Stimulated activated CD4-positive, alpha-beta T cell treated with anti-CD3 and anti-CD28 coated beads, TNF-alpha, amount 100 ng/mL, for 48 hours (primary cell): ENCODE data around the gene NT5DC4.

Experiments used
- DNase-seq, 3 donors: peaks; one replicate each; pipeline ENCODE4 v3.0.0-alpha.2; 2020; ENCODE audit warnings: low read depth in 3 of 3

The NT5DC4 gene

DNA sequence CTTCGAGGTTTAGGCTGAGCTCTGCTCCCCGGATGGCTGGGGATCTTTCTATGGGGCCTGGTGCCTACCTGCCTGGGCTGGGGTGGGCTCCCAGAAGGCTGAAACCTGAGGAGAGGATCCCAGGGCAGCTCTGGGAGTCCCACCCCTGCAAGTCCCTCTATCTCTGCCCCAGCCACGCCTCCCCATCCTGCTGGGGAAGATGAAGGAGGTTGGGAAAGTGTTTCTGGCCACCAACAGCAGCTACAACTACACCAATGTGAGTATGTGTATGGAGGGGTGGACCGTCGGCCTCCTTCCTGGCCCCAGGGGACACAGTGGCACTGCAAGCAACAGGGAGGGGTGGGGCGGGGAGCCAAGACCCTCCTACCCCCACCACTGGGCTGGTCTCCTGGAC is 2.7 kb downstream of the NT5DC4 start:
- DNase-seq: no peak

- no peak for DNase-seq
Measured at GRCh38 chr2:112723995-112724394, 3.2 kb downstream of the NT5DC4 start.

DNA sequence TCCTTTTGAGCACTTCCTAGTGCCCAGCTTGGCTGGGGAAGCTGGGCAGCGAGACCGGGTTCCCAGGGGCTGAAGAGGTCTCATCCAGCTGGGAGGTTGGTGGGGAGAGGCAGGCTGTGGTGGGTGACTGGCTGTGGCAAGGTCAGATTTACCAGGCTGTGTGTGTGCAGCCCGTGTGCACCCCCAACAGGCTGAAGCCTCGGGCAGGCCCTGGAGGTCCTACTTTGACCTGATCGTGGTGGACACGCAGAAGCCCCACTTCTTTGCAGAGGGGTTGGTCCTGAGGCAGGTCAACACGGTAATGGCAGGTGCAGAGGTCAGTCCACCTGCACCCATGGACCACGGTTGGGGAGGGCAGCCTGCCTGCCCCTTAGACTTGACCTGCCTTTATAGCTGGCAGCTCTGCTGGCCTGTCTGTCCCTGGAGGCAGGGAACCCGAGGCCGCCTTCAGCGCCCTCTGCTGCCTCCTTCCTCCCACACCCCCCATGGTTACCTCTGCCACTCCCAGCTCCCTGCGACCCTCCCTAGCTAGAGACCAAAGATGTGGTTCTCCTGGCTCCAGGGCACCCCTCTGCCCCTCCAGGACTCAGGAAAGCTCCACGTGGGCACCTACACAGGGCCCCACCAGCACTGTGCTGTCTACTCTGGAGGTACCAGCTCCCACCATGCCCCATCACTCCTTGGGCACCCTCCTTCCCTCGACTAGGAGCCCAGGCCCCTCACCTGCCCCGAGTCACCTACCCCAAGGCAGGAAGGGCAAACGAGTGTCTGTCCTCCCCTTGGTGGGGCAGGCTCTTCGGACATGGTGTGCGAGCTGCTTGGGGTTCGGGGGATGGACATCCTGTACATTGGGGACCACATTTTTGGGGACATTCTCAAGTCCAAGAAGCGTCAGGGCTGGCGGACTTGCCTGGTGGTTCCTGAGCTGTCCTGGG is 4.0 kb downstream of the NT5DC4 start:
- no peak for DNase-seq

DNA sequence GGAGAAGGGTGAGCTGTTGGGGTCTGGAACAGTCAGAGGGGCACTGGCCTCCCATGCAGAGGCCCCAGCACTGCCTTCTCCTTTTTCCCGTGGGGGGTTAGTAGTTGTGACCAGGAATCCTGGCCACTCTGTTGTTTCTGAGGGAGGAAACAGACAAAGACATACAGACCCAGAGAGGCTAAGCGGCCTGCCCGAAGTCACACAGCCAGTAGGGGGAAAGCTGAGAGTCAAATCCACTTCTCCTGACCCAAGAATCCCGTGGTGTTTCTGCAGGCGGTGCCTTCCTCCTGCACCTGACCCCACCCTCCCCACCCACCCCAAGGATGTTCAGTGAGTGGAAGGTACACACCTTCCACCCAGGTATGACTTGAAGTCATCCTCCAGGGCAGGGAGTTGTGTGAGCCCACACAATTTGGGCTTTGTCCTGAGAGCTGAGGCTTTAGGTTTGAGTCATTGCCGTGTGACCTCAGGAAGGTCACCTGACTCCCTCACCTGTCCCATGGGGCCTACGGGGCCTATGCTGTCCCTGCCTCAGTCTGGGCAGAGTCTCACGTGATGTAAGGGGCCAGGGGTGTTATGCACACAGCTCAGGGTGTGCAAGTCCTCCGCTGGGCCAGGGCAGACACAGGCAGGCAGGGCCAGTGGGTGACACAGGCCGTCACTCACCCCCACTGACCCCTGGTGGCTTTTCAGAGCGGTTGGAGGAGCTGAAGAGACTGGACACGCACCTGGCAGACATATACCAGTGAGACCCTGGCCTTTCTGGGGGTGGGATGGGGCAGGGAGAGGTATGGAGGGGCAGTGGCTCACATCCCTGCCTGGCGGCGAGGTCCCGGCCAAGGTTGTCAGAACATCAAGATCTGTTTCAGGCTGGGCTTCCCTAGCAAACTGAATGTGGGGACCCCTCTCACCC is 5.0 kb downstream of the NT5DC4 start:
- no peak for DNase-seq

GRCh38 chr2:112726487-112727190 is 5.8 kb downstream of the NT5DC4 start:
- peak; percentile 78 to 83 (median 79) for DNase-seq

GRCh38 chr2:112727276-112728028 is 6.6 kb downstream of the NT5DC4 start:
- DNase-seq: no peak

DNA sequence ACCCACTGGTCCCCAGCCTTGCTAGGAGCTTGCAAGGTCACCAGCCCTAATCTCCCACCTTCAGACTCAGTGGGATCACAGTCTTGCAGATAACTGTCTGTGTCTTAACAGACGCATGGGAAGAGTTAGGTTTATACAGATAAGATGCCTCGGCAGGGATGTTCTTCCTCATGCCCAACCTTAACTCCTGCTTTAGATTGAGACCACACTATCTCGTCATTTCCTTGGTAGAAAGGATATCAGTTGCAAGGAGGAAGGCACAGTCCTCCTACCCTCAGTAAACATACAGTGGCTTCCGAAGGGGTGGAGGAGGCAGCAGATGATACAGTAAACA is 7.2 kb downstream of the NT5DC4 start:
- DNase-seq: no peak

- no peak for DNase-seq
Measured at GRCh38 chr2:112728378-112729175, 7.8 kb downstream of the NT5DC4 start.

- no peak for DNase-seq
Measured at GRCh38 chr2:112730216-112730615, 9.4 kb downstream of the NT5DC4 start.

DNA sequence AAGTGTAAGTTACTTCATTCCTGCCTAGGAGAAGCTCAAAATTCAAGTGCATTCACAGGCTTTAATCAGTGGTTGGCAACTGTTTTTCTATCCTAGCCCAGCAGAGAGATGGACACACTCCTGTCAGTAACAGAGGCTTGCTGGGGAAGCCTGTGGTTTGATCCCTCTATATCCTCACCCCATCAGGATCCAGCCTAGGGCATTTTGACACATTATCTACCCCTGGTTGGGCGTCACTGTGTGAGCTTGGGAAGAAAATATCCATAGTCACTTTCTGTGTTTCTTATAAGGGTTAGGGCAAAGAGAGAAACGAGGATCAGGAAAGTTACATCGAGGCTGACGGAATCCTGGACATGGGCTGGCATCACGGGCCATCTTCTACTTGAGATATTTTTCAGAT is 10.0 kb downstream of the NT5DC4 start:
- DNase-seq: no peak

DNA sequence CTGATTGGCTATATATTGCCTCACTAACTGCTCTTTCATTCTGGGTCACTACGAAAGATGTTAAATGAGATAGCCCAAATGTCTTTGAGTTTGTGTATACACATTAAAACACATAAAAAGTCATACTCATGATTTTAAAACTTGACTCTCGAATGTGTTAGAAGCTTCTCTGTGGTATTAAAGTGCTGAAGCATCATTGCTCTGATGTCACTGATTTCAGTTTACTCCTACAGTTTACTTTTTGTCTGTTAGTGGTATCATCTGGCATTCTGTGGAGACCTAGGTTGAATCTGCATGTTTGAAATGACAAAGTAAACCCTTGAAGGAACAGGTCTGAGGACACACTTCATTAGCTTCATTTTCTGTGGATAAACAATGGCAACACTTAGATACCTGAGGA is 10.7 kb downstream of the NT5DC4 start:
- no peak for DNase-seq

DNA sequence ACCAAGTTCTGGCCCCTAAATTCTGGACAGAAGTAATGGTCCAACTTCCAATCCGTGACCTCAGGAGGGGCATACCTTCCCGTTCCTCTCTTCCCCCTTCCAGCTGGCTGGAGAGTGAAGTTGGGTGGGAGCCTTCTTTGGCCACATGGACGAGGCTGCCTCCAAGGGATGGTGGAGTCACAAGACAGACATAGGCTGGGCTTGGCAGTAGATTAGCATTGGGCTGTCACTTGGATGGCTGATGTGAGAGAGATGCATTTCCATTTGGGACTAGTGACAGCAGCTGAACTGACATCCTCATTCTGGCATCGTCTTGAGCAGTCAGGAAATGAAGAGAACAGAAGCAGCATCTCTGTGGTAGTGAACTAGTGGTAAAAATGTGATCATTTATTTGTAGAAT is 12.6 kb downstream of the NT5DC4 start:
- no peak for DNase-seq

DNA sequence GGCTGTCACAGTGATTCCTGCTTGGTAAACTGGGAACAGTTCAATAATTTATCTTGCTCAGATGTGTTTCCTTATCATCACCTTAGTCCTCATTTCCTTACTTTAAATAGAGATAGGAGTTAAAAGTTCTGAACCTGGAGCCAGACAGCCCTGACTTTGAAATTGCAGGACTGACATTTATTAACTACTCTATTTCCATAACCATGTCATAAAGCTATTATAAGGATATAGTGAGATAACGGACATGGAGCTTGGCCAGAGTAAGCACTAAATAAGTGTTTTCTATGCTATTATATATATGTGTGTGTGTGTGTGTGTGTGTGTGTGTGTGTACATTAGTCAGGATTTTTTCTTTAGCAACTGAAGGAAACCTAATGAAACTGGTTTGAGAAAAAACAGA is 13.1 kb downstream of the NT5DC4 start:
- DNase-seq: no peak

- DNase-seq: no peak
Measured at GRCh38 chr2:112737542-112738232, 16.9 kb downstream of the NT5DC4 start.

GRCh38 chr2:112740527-112740926 is 19.7 kb downstream of the NT5DC4 start:
- DNase-seq: no peak

GRCh38 chr2:112749755-112750559 is 29.1 kb downstream of the NT5DC4 start:
- DNase-seq: peak; percentile 57 to 84 (median 68)

DNA sequence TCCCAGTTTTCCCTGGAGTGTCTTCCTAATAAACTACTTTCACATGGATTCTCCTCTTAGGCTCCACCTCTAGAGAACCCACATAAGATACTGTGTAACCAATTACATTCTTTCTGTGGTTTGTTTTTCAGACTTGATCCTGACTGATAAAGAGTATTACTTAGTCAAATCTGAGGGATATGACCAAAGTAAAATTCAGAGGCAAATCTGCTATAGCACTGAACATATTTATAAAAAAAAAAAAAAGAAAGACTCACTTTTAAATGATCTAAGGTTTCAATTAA is 29.7 kb downstream of the NT5DC4 start:
- DNase-seq: no peak

DNA sequence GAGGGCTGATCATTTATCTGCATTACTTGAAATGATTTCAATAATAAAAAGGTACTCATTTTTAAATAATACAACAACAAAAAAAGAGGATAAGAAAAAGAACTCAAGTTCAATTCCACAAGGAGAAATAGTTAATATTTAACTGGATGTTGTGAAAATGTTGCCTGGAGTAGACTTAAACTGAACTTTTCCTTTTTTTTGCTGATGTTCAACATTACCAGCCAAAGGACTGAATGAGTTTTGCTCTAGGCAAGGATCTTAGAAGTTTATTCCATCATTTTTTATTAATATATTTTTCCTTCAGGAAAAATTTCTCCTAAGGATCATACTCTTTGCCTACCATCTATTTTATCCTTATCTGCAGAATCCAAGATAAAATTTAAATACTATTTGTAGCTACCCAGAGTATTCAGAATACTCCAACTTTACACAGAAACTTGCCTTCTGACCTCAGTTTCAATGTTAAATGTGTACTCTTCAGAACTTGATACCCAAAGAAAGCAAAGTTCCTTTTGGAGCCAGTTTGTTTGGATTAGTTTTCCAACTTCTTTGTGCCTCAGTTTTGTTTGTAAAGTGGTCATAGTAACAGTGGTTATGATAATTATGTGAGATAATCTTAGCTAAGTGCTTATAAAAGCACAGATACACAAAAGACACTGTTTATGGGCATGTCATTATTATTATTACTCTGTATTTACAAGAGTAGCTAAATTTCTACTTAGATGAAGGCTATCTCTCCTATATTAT is 30.8 kb downstream of the NT5DC4 start:
- DNase-seq: no peak

DNA sequence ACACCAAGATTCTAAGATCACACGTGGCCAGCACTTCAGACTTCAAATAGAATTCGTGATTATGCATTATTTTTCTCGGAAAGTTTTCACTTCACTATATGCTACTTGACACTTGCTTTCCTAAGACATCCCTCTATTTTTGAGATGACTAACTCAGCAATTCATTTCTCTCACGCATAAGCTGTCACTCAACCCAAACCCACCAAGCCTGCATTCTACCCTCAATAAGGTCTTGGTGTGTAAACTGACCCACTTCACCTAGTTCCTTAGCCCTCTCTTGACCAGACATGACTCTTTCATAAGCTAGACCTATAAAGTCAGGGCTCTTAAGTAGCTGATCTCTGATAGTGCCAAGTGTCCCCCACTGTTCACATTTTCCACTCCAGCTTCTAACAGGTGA is 31.8 kb downstream of the NT5DC4 start:
- DNase-seq: no peak
